ENCODE data around the gene PIGZ.

Gene PIGZ

GRCh38 chr3:196901768-196902167, 66.9 kb downstream of the PIGZ start:
- DNase-seq, result no peak
